SH-SY5Y (cell line): Measurements from ENCODE around the gene CELF5.

ENCODE experiments used
- GATA2 ChIP-seq: IDR thresholded peaks from 2 replicates; pipeline ENCODE4 v1.6.1; 2011; ENCODE audit warnings: mild to moderate bottlenecking, low read depth, low read length
- GATA3 ChIP-seq: IDR thresholded peaks from 2 replicates; pipeline ENCODE4 v1.6.1; 2011; ENCODE audit warnings: low read depth, mild to moderate bottlenecking, low read length, moderate library complexity

- TF ChIP-seq GATA3 (no peak), GATA2 (no peak)
Measured at GRCh38 chr19:3257071-3257470, 32.6 kb downstream of the CELF5 start.
